Measurements from ENCODE around the gene CACNA1A. TPM values are rescaled to one million over a fixed set of nuclear protein-coding genes. Genes with fewer than 3 reads are reported as not detected.

CACNA1A gene
- total RNA-seq, 2 experiments from 2014 or later: 0.30 to 0.45 TPM

GRCh38 chr19:13329766-13330165 is 176.5 kb downstream of the CACNA1A start:
- Histone ChIP-seq H3K9me3 (ENCODE audit: control insufficient read depth in 1 of 2, insufficient read depth in 1 of 2, low read length in 2 of 2) (no peaks in the 10 kb centered on the region), H3K27ac (ENCODE audit: low read depth in 1 of 2, low read length in 2 of 2) (no peak overlapping the region), H3K36me3 (ENCODE audit: insufficient read depth, low read length) (no peaks in the 10 kb centered on the region), H3K27me3 (ENCODE audit: control insufficient read depth in 1 of 2, insufficient read depth in 2 of 2, low read length in 2 of 2) (peaks cover 3 to 8% of the 10 kb centered on the region in 2 experiments), H3K4me1 (ENCODE audit: insufficient read depth, low read length) (no peaks in the 10 kb centered on the region), H3K4me3 (ENCODE audit: low read length) (no peak overlapping the region)
- DNase-seq (no peak), ATAC-seq (ENCODE audit: poor library complexity) (no peak)
- CTCF ChIA-PET: interaction anchor here (0.6 kb wide), 1 partner anchor 38 kb away, joined by 3 read pairs; no protein-coding TSS in a partner anchor
- intact Hi-C loops (cut with DNase I, micrococcal nuclease): loop anchor here in 1 of 2 experiments (10.0 kb wide), 1 partner anchor 1505 kb away; no protein-coding TSS in a partner anchor
- TF ChIP-seq, protein P1, sequence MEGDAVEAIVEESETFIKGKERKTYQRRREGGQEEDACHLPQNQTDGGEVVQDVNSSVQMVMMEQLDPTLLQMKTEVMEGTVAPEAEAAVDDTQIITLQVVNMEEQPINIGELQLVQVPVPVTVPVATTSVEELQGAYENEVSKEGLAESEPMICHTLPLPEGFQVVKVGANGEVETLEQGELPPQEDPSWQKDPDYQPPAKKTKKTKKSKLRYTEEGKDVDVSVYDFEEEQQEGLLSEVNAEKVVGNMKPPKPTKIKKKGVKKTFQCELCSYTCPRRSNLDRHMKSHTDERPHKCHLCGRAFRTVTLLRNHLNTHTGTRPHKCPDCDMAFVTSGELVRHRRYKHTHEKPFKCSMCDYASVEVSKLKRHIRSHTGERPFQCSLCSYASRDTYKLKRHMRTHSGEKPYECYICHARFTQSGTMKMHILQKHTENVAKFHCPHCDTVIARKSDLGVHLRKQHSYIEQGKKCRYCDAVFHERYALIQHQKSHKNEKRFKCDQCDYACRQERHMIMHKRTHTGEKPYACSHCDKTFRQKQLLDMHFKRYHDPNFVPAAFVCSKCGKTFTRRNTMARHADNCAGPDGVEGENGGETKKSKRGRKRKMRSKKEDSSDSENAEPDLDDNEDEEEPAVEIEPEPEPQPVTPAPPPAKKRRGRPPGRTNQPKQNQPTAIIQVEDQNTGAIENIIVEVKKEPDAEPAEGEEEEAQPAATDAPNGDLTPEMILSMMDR (IDR thresholded peaks at IDR 0.05): no peak
- H3K4me1 Mint-ChIP-seq (ENCODE audit: low read depth): no peaks in the 10 kb centered on the region
- H3K27ac Mint-ChIP-seq: no peak overlapping the region
- POLR2A ChIA-PET: no interaction called here
- H3K36me3 Mint-ChIP-seq (ENCODE audit: low read depth): no peaks in the 10 kb centered on the region
- peaks cover 40% of the 10 kb centered on the region for H3K27me3 Mint-ChIP-seq
- no peak overlapping the region for H3K4me3 Mint-ChIP-seq
- no peaks in the 10 kb centered on the region for H3K9me3 Mint-ChIP-seq

GRCh38 chr19:13328241-13328640 is 178.0 kb downstream of the CACNA1A start:
- H3K9me3 ChIP-seq (ENCODE audit: control insufficient read depth in 1 of 2, insufficient read depth in 1 of 2, low read length in 2 of 2): no peaks in the 10 kb centered on the region
- intact Hi-C loops (cut with DNase I, micrococcal nuclease): no loop called here
- POLR2A ChIA-PET: no interaction called here
- no peak overlapping the region for H3K4me3 Mint-ChIP-seq
- no peak overlapping the region for H3K4me3 ChIP-seq (ENCODE audit: low read length)
- TF ChIP-seq, protein P1 (IDR thresholded peaks at IDR 0.05): no peak
- no peaks in the 10 kb centered on the region for H3K4me1 ChIP-seq (ENCODE audit: insufficient read depth, low read length)
- peaks cover 3% of the 10 kb centered on the region in 2 experiments for H3K27me3 ChIP-seq (ENCODE audit: control insufficient read depth in 1 of 2, insufficient read depth in 2 of 2, low read length in 2 of 2)
- no peaks in the 10 kb centered on the region for H3K36me3 ChIP-seq (ENCODE audit: insufficient read depth, low read length)
- no peaks in the 10 kb centered on the region for H3K36me3 Mint-ChIP-seq (ENCODE audit: low read depth)
- H3K27ac ChIP-seq (ENCODE audit: low read depth in 1 of 2, low read length in 2 of 2): no peak overlapping the region
- no peak overlapping the region for H3K27ac Mint-ChIP-seq
- H3K27me3 Mint-ChIP-seq: peaks cover 44% of the 10 kb centered on the region
- no peak for ATAC-seq (ENCODE audit: poor library complexity)
- H3K9me3 Mint-ChIP-seq: no peaks in the 10 kb centered on the region
- CTCF ChIA-PET: no interaction called here
- H3K4me1 Mint-ChIP-seq (ENCODE audit: low read depth): no peaks in the 10 kb centered on the region
- DNase-seq: no peak

DNA sequence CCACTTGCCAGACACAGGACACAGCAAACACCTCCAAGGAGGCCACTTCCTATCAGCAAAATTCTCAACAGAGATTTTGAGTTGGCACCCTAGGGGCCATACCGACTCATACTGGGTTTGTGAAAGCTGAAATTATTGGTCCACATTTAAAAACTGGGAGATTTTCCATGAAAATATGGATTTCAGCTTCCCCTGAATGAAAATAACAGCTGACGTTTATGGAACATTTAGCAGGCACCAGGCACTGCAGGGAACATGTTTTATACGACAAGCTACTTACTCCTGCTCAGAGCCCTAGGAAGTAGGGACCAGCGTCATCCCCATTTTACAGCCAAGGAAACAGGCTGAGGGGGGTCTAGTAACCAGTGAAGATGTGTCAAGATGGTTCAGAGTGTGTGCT is 186.8 kb downstream of the CACNA1A start:
- DNase-seq (no peak), ATAC-seq (ENCODE audit: poor library complexity) (no peak)
- Histone ChIP-seq H3K27ac (ENCODE audit: low read depth in 1 of 2, low read length in 2 of 2) (no peak overlapping the region), H3K9me3 (ENCODE audit: control insufficient read depth in 1 of 2, insufficient read depth in 1 of 2, low read length in 2 of 2) (peaks cover 0 to 4% of the 10 kb centered on the region in 2 experiments), H3K27me3 (ENCODE audit: control insufficient read depth in 1 of 2, insufficient read depth in 2 of 2, low read length in 2 of 2) (peaks cover 4 to 10% of the 10 kb centered on the region in 2 experiments), H3K36me3 (ENCODE audit: insufficient read depth, low read length) (no peaks in the 10 kb centered on the region), H3K4me3 (ENCODE audit: low read length) (no peak overlapping the region), H3K4me1 (ENCODE audit: insufficient read depth, low read length) (no peaks in the 10 kb centered on the region)
- ChIA-PET POLR2A (no interaction called here), CTCF (no interaction called here)
- H3K27ac Mint-ChIP-seq: no peak overlapping the region
- no peaks in the 10 kb centered on the region for H3K36me3 Mint-ChIP-seq (ENCODE audit: low read depth)
- H3K9me3 Mint-ChIP-seq: peaks cover 5% of the 10 kb centered on the region
- no peaks in the 10 kb centered on the region for H3K4me1 Mint-ChIP-seq (ENCODE audit: low read depth)
- intact Hi-C loops (cut with DNase I, micrococcal nuclease): no loop called here
- H3K27me3 Mint-ChIP-seq: peaks cover 71% of the 10 kb centered on the region
- no peak overlapping the region for H3K4me3 Mint-ChIP-seq
- TF ChIP-seq, protein P1 (IDR thresholded peaks at IDR 0.05): no peak
